ENCODE data around the gene OR5C1. TPM values are rescaled to one million over a fixed set of nuclear protein-coding genes. Genes with fewer than 3 reads are reported as not detected.
"Not testable (repeated sequence)": the region's sequence is repeated elsewhere in the genome, so short reads cannot be mapped to it uniquely, and the experiment has no call there.

OR5C1 gene
- total RNA-seq, 6 experiments from 2014 or later, result not detected

GRCh38 chr9:122800066-122801060, 11.6 kb downstream of the OR5C1 start, which contains the start of gene OR1K1:
TSS of gene OR1K1 (plus strand) at chr9:122800123. CDS start at chr9:122800123, 0 bp downstream.
- DNase-seq, result no peak
- Histone ChIP-seq H3K4me3 (no peak within 1 kb of the TSS), H3K4me1 (no peaks in the 10 kb centered on the region), H3K27ac (no peak within 1 kb of the TSS), H3K36me3 (no peaks in the 10 kb centered on the region), H3K27me3 (no peaks in the 10 kb centered on the region), H3K9me3 (no peaks in the 10 kb centered on the region)
- 97% methylated on average over 16 of the region's 30 CpGs for WGBS (ENCODE audit: insufficient coverage, low coverage, low lambda C conversion rate, missing lambda C conversion rate)
- intact Hi-C loops (cut with DNase I), result loop anchor here in 1 of 2 donors (10.0 kb wide), 1 partner anchor 336 kb away; no protein-coding TSS in a partner anchor
- TF ChIP-seq CTCF (IDR thresholded peaks at IDR 0.05) (no peak), POLR2A (IDR thresholded peaks at IDR 0.05) (no peak)
- ATAC-seq, result no peak

GRCh38 chr9:122806661-122807060, 17.9 kb downstream of the OR5C1 start:
- Histone ChIP-seq H3K4me1 (no peaks in the 10 kb centered on the region), H3K27me3 (no peaks in the 10 kb centered on the region), H3K9me3 (no peaks in the 10 kb centered on the region), H3K4me3 (no peak overlapping the region), H3K36me3 (no peaks in the 10 kb centered on the region), H3K27ac (no peak overlapping the region)
- no peak for DNase-seq
- 67% methylated on average over 1 of the region's 4 CpGs for WGBS (ENCODE audit: insufficient coverage, low coverage, low lambda C conversion rate, missing lambda C conversion rate)
- ATAC-seq, result no peak
- intact Hi-C loops (cut with DNase I), result loop anchor here in 1 of 2 donors (10.0 kb wide), 1 partner anchor 342 kb away; no protein-coding TSS in a partner anchor
- TF ChIP-seq POLR2A (IDR thresholded peaks at IDR 0.05), result no peak
- no peak for TF ChIP-seq CTCF (IDR thresholded peaks at IDR 0.05)

- WGBS (ENCODE audit: insufficient coverage, low coverage, low lambda C conversion rate, missing lambda C conversion rate), result 50% methylated on average over 1 of the region's 1 CpG
- Histone ChIP-seq H3K27me3 (no peaks in the 10 kb centered on the region), H3K9me3 (no peaks in the 10 kb centered on the region), H3K4me3 (no peak overlapping the region), H3K36me3 (no peaks in the 10 kb centered on the region), H3K27ac (no peak overlapping the region), H3K4me1 (no peaks in the 10 kb centered on the region)
- ATAC-seq (no peak), DNase-seq (no peak)
- intact Hi-C loops (cut with DNase I), result loop anchor here in 1 of 2 donors (10.0 kb wide), 1 partner anchor 343 kb away; no protein-coding TSS in a partner anchor
- no peak for TF ChIP-seq POLR2A (IDR thresholded peaks at IDR 0.05)
- no peak for TF ChIP-seq CTCF (IDR thresholded peaks at IDR 0.05)
These were observed 18.7 kb downstream of the OR5C1 start for GRCh38 chr9:122807271-122807900.

GRCh38 chr9:122808141-122808540, 19.4 kb downstream of the OR5C1 start:
- Histone ChIP-seq H3K4me1 (no peaks in the 10 kb centered on the region), H3K36me3 (no peaks in the 10 kb centered on the region), H3K4me3 (no peak overlapping the region), H3K27ac (no peak overlapping the region), H3K9me3 (no peaks in the 10 kb centered on the region), H3K27me3 (no peaks in the 10 kb centered on the region)
- no peak for ATAC-seq
- WGBS (ENCODE audit: insufficient coverage, low coverage, low lambda C conversion rate, missing lambda C conversion rate), result 96% methylated on average over 3 of the region's 3 CpGs
- TF ChIP-seq POLR2A (IDR thresholded peaks at IDR 0.05) (no peak), CTCF (IDR thresholded peaks at IDR 0.05) (no peak)
- DNase-seq, result no peak
- intact Hi-C loops (cut with DNase I), result loop anchor here in 1 of 2 donors (10.0 kb wide), 1 partner anchor 343 kb away; no protein-coding TSS in a partner anchor

- not testable (repeated sequence) for H3K4me1 ChIP-seq, ATAC-seq, DNase-seq, H3K9me3 ChIP-seq, H3K36me3 ChIP-seq, H3K4me3 ChIP-seq, H3K27ac ChIP-seq, H3K27me3 ChIP-seq
- WGBS (ENCODE audit: insufficient coverage, low coverage, low lambda C conversion rate, missing lambda C conversion rate), result 78% methylated on average over 3 of the region's 7 CpGs
- intact Hi-C loops (cut with DNase I), result loop anchor here in 1 of 2 donors (10.0 kb wide), 1 partner anchor 344 kb away; no protein-coding TSS in a partner anchor
These were observed 20.5 kb downstream of the OR5C1 start for GRCh38 chr9:122809261-122809660.
